Body of pancreas (tissue), 4 donors: ENCODE measurements around the gene AMOTL1. TPM values are rescaled to one million over a fixed set of nuclear protein-coding genes. Genes with fewer than 3 reads are reported as not detected.

Experiments used
- ATAC-seq: fragments of 150-250 bp; one replicate; pipeline ENCODE4 v1.9.1; 2016
- DNase-seq, 4 donors: peaks; one replicate each; pipeline ENCODE4 v3.0.0-alpha.2; 2019
- H3K27ac ChIP-seq, 4 donors: fragments of 200-600 bp; sonication (generic); 1 replicate in 3 of 4; 2 replicates in 1 of 4; pipeline versions ENCODE4 v1.5.1 to v1.6.1; 2016 to 2019; ENCODE audit warnings: mild to moderate bottlenecking in 1 of 4, mixed read lengths in 1 of 4, moderate library complexity in 1 of 4
- H3K27me3 ChIP-seq, 2 donors: fragments of 200-600 bp; sonication (generic); one replicate each; pipeline ENCODE4 v1.6.0; 2016; ENCODE audit warnings: mild to moderate bottlenecking in 1 of 2
- H3K36me3 ChIP-seq, 2 donors: fragments of 200-600 bp; sonication (generic); replicated peaks in 1 of 2; 2 replicates each; pipeline ENCODE4 v1.5.1; 2016; ENCODE audit warnings: low read depth in 2 of 2; ENCODE audit not compliant: insufficient read depth in 1 of 2
- H3K4me1 ChIP-seq: fragments of 200-600 bp; sonication (generic); one replicate; pipeline ENCODE4 v1.6.0; 2016
- H3K4me3 ChIP-seq, 2 donors: fragments of 200-600 bp; sonication (generic); 1 replicate in 1 of 2; 2 replicates in 1 of 2; pipeline ENCODE4 v1.5.1; 2016 to 2019
- H3K9me3 ChIP-seq, 3 donors: fragments of 200-600 bp; sonication (generic); 1 replicate in 2 of 3; 2 replicates in 1 of 3; pipeline ENCODE4 v1.5.1; 2016
- CTCF ChIP-seq, 7 experiments: fragments of 450-650 bp in 4 of 7; fragments of 200-600 bp in 3 of 7; sonication (generic) in 3 of 7; IDR thresholded peaks; one replicate each; pipeline ENCODE4 v1.5.1; 2016 to 2019; ENCODE audit warnings: antibody characterized with exemption in 7 of 7
- POLR2A ChIP-seq, 3 donors: fragments of 450-650 bp; IDR thresholded peaks; one replicate each; pipeline ENCODE4 v1.6.1; 2016; ENCODE audit warnings: antibody characterized with exemption in 3 of 3, mild to moderate bottlenecking in 2 of 3
- WGBS, 2 donors: methylation state at CpG; one replicate each; pipeline ENCODE4 v1.1.5; 2017; 5-methylcytosine and 5-hydroxymethylcytosine counted together
- intact Hi-C: fragments of 100-400 bp; cut with DNase I; formaldehyde crosslinking; loops from one replicate; pipeline ENCODE4 v1.15.1; 2023
- total RNA-seq, 2 donors: library from RNA; depleted of rRNA; stranded (reverse); fragments of >200 nt; gene quantifications; one replicate each; pipeline ENCODE4 v1.1.0, GENCODE V29; 2016

Gene AMOTL1
- total RNA-seq, 2 donors from 2014 or later = 20.4 to 21.5 TPM

- H3K4me1 ChIP-seq = no peaks in the 10 kb centered on the region
- no peaks in the 10 kb centered on the region for H3K9me3 ChIP-seq
- H3K27ac ChIP-seq = no peak overlapping the region
- peak; percentile 56 to 76 (median 58) for DNase-seq
- intact Hi-C loops = loop anchor here (10.0 kb wide), 1 partner anchor 273 kb away; no protein-coding TSS in a partner anchor
- H3K27me3 ChIP-seq = no peaks in the 10 kb centered on the region
- no peak overlapping the region for H3K4me3 ChIP-seq
- H3K36me3 ChIP-seq = no peaks in the 10 kb centered on the region
- whole genome bisulfite sequencing, 2 donors = 0% methylated on average over 1 of the region's 1 CpG
- peak; percentile 68 for ATAC-seq
- TF ChIP-seq POLR2A (IDR thresholded peaks at IDR 0.05) (no peak), CTCF (IDR thresholded peaks at IDR 0.05) (peak; percentile 51 to 81 (median 73))
Measured at GRCh38 chr11:94897330-94897768, 129.2 kb downstream of the AMOTL1 start.

- TF ChIP-seq CTCF (IDR thresholded peaks at IDR 0.05) (no peak), POLR2A (IDR thresholded peaks at IDR 0.05) (no peak)
- no peak for ATAC-seq
- DNase-seq = no peak
- Histone ChIP-seq H3K4me1 (no peaks in the 10 kb centered on the region), H3K27me3 (no peaks in the 10 kb centered on the region), H3K36me3 (no peaks in the 10 kb centered on the region), H3K4me3 (no peak overlapping the region), H3K9me3 (no peaks in the 10 kb centered on the region), H3K27ac (no peak overlapping the region)
- 48 to 50% methylated on average over 2 of the region's 2 CpGs for WGBS, 2 donors
- intact Hi-C loops = no loop called here
Measured at GRCh38 chr11:94907226-94907625, 139.1 kb downstream of the AMOTL1 start.

GRCh38 chr11:94909371-94909820 lies 141.2 kb downstream of the AMOTL1 start:
- WGBS, 2 donors = 64 to 100% methylated on average over 1 to 4 of the region's 4 CpGs
- intact Hi-C loops = no loop called here
- TF ChIP-seq CTCF (IDR thresholded peaks at IDR 0.05) (no peak), POLR2A (IDR thresholded peaks at IDR 0.05) (no peak)

GRCh38 chr11:94910270-94910669 lies 142.1 kb downstream of the AMOTL1 start:
- ATAC-seq (no peak), DNase-seq (no peak)
- H3K36me3 ChIP-seq = no peaks in the 10 kb centered on the region
- TF ChIP-seq POLR2A (IDR thresholded peaks at IDR 0.05) = no peak
- no peak for TF ChIP-seq CTCF (IDR thresholded peaks at IDR 0.05)
- H3K4me1 ChIP-seq = no peaks in the 10 kb centered on the region
- intact Hi-C loops = no loop called here
- no peaks in the 10 kb centered on the region for H3K9me3 ChIP-seq
- 85 to 86% methylated on average over 3 of the region's 3 CpGs for WGBS, 2 donors
- no peaks in the 10 kb centered on the region for H3K27me3 ChIP-seq
- H3K4me3 ChIP-seq = no peak overlapping the region
- no peak overlapping the region for H3K27ac ChIP-seq

More at GRCh38 chr11:94909371-94909820, 141.2 kb downstream of the AMOTL1 start:
- Histone ChIP-seq H3K27me3 (no peaks in the 10 kb centered on the region), H3K27ac (no peak overlapping the region), H3K4me3 (no peak overlapping the region), H3K9me3 (no peaks in the 10 kb centered on the region), H3K36me3 (no peaks in the 10 kb centered on the region), H3K4me1 (no peaks in the 10 kb centered on the region)
- ATAC-seq (no peak), DNase-seq (no peak)

- H3K4me3 ChIP-seq = no peak overlapping the region
- no peaks in the 10 kb centered on the region for H3K4me1 ChIP-seq
- H3K27me3 ChIP-seq = no peaks in the 10 kb centered on the region
- intact Hi-C loops = no loop called here
- no peak for ATAC-seq
- 0% methylated on average over 1 of the region's 1 CpG for WGBS, 2 donors
- no peak for TF ChIP-seq POLR2A (IDR thresholded peaks at IDR 0.05)
- TF ChIP-seq CTCF (IDR thresholded peaks at IDR 0.05) = no peak
- no peaks in the 10 kb centered on the region for H3K36me3 ChIP-seq
- no peak for DNase-seq
- no peak overlapping the region for H3K27ac ChIP-seq
- no peaks in the 10 kb centered on the region for H3K9me3 ChIP-seq
Measured at GRCh38 chr11:94910779-94911178, 142.6 kb downstream of the AMOTL1 start.
